ENCODE data around the gene ACP1. TPM values are rescaled to one million over a fixed set of nuclear protein-coding genes. Genes with fewer than 3 reads are reported as not detected.
A peak's percentile ranks its signal among the peaks of the same experiment; 100 is the strongest.

The ACP1 gene
- total RNA-seq, 1 donor from 2014 or later, result 114 TPM

- Histone ChIP-seq H3K4me2 (ENCODE audit: low read length) (peak overlapping the region; percentile 87), H4K20me1 (ENCODE audit: insufficient read depth, low read length) (no peaks in the 10 kb centered on the region), H3K27me3 (ENCODE audit: insufficient read depth, low read length) (no peaks in the 10 kb centered on the region), H3K9ac (ENCODE audit: low read length) (no peak overlapping the region), H3K9me3 (ENCODE audit: insufficient read depth, low read depth, low read length) (no peaks in the 10 kb centered on the region), H3K27ac (ENCODE audit: low read depth, low read length) (no peak overlapping the region), H3K36me3 (ENCODE audit: insufficient read depth, low read length) (no peaks in the 10 kb centered on the region), H2AFZ (ENCODE audit: low read depth, low read length) (no peak overlapping the region), H3K4me3 (ENCODE audit: insufficient read depth, low read depth, low read length) (no peak overlapping the region), H3K4me1 (ENCODE audit: insufficient read depth, low read length) (peaks cover 21% of the 10 kb centered on the region), H3K79me2 (ENCODE audit: insufficient read depth, low read length) (no peaks in the 10 kb centered on the region)
- Mint-ChIP-seq H3K9me3 (ENCODE audit: unreplicated experiment) (no peaks in the 10 kb centered on the region), H3K4me1 (ENCODE audit: low read depth, unreplicated experiment) (peaks cover 25% of the 10 kb centered on the region), H3K36me3 (ENCODE audit: low read depth, unreplicated experiment) (no peaks in the 10 kb centered on the region), H3K4me3 (ENCODE audit: unreplicated experiment) (no peak overlapping the region), H3K27me3 (ENCODE audit: low read depth, unreplicated experiment) (peaks cover 3% of the 10 kb centered on the region), H3K27ac (ENCODE audit: unreplicated experiment) (peak overlapping the region; percentile 97)
- DNase-seq (ENCODE audit: low read depth), result no peak
- FAIRE-seq, result no peak
- TF ChIP-seq EZH2 (IDR thresholded peaks at IDR 0.05; ENCODE audit: insufficient read depth, low read length) (no peak), CTCF (IDR thresholded peaks at IDR 0.05; ENCODE audit: insufficient read depth, low read depth, low read length) (no peak)
Observed at GRCh38 chr2:319059-319600, 54.4 kb downstream of the ACP1 start.

DNA sequence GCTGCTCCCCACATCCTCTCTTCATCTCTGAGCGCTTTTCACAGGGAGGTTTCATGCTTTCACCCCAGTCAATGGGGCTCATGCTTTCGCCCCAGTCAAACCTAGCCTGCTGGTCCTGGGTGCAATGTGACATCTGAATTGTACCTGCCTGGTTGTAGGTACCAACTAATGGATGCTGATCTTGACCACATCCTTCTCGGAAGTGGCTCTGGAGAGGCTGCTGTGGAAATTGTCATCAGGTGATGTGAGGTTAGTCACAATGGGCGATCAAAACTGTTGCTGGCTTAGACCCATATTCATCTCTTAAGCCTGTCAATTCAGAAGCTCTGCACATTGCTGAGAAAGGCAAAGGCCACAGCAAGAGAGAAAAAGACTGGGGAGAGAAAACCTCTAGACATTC is 55.8 kb downstream of the ACP1 start:
- TF ChIP-seq EZH2 (IDR thresholded peaks at IDR 0.05; ENCODE audit: insufficient read depth, low read length) (no peak), CTCF (IDR thresholded peaks at IDR 0.05; ENCODE audit: insufficient read depth, low read depth, low read length) (no peak)
- Histone ChIP-seq H3K9me3 (ENCODE audit: insufficient read depth, low read depth, low read length) (no peaks in the 10 kb centered on the region), H2AFZ (ENCODE audit: low read depth, low read length) (no peak overlapping the region), H3K36me3 (ENCODE audit: insufficient read depth, low read length) (no peaks in the 10 kb centered on the region), H3K4me1 (ENCODE audit: insufficient read depth, low read length) (peaks cover 21% of the 10 kb centered on the region), H3K79me2 (ENCODE audit: insufficient read depth, low read length) (no peaks in the 10 kb centered on the region), H3K4me3 (ENCODE audit: insufficient read depth, low read depth, low read length) (no peak overlapping the region), H3K27ac (ENCODE audit: low read depth, low read length) (no peak overlapping the region), H3K4me2 (ENCODE audit: low read length) (no peak overlapping the region), H4K20me1 (ENCODE audit: insufficient read depth, low read length) (no peaks in the 10 kb centered on the region), H3K9ac (ENCODE audit: low read length) (no peak overlapping the region), H3K27me3 (ENCODE audit: insufficient read depth, low read length) (no peaks in the 10 kb centered on the region)
- peak overlapping the region; percentile 66 for H3K27ac Mint-ChIP-seq (ENCODE audit: unreplicated experiment)
- FAIRE-seq (no peak), DNase-seq (ENCODE audit: low read depth) (no peak)
- no peaks in the 10 kb centered on the region for H3K36me3 Mint-ChIP-seq (ENCODE audit: low read depth, unreplicated experiment)
- peaks cover 24% of the 10 kb centered on the region for H3K4me1 Mint-ChIP-seq (ENCODE audit: low read depth, unreplicated experiment)
- H3K9me3 Mint-ChIP-seq (ENCODE audit: unreplicated experiment), result no peaks in the 10 kb centered on the region
- H3K27me3 Mint-ChIP-seq (ENCODE audit: low read depth, unreplicated experiment), result peaks cover 3% of the 10 kb centered on the region
- H3K4me3 Mint-ChIP-seq (ENCODE audit: unreplicated experiment), result no peak overlapping the region

DNA sequence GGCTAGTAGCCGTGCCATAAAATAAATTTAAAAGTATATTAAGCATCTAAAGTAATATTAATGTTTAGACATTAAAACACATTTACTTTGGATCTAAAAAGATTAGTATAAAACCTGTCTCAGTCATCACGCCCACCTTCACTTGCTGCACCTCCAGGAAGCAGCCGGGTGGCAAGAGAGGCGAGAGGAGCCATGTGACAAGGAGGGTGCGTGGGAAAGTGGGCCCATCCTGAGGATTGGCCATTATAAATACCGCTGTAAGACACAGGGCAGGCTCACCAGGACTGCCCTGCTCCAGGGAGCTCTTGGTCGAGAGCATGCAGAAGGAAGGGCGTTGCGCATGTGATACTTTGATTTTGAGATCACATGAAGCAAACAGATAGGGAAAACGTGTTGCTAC is 57.6 kb downstream of the ACP1 start:
- no peak overlapping the region for H2AFZ ChIP-seq (ENCODE audit: low read depth, low read length)
- no peak overlapping the region for H3K27ac Mint-ChIP-seq (ENCODE audit: unreplicated experiment)

More for the DNA sequence above, 57.6 kb downstream of the ACP1 start:
- TF ChIP-seq EZH2 (IDR thresholded peaks at IDR 0.05; ENCODE audit: insufficient read depth, low read length) (no peak), CTCF (IDR thresholded peaks at IDR 0.05; ENCODE audit: insufficient read depth, low read depth, low read length) (no peak)
- no peaks in the 10 kb centered on the region for H3K36me3 Mint-ChIP-seq (ENCODE audit: low read depth, unreplicated experiment)
- DNase-seq (ENCODE audit: low read depth) (no peak), FAIRE-seq (no peak)
- H3K27me3 Mint-ChIP-seq (ENCODE audit: low read depth, unreplicated experiment), result no peaks in the 10 kb centered on the region
- Histone ChIP-seq H3K79me2 (ENCODE audit: insufficient read depth, low read length) (no peaks in the 10 kb centered on the region), H3K4me3 (ENCODE audit: insufficient read depth, low read depth, low read length) (no peak overlapping the region), H3K4me2 (ENCODE audit: low read length) (no peak overlapping the region), H3K4me1 (ENCODE audit: insufficient read depth, low read length) (peaks cover 16% of the 10 kb centered on the region), H4K20me1 (ENCODE audit: insufficient read depth, low read length) (no peaks in the 10 kb centered on the region), H3K9me3 (ENCODE audit: insufficient read depth, low read depth, low read length) (no peaks in the 10 kb centered on the region), H3K27ac (ENCODE audit: low read depth, low read length) (no peak overlapping the region), H3K9ac (ENCODE audit: low read length) (no peak overlapping the region), H3K27me3 (ENCODE audit: insufficient read depth, low read length) (no peaks in the 10 kb centered on the region), H3K36me3 (ENCODE audit: insufficient read depth, low read length) (no peaks in the 10 kb centered on the region)
- H3K4me1 Mint-ChIP-seq (ENCODE audit: low read depth, unreplicated experiment), result peaks cover 16% of the 10 kb centered on the region
- H3K4me3 Mint-ChIP-seq (ENCODE audit: unreplicated experiment), result no peak overlapping the region
- peaks cover 2% of the 10 kb centered on the region for H3K9me3 Mint-ChIP-seq (ENCODE audit: unreplicated experiment)
